ENCODE measurements around the gene SFXN5. TPM values are rescaled to one million over a fixed set of nuclear protein-coding genes. Genes with fewer than 3 reads are reported as not detected.

Gene SFXN5
- total and polyA plus RNA-seq, 11 donors: 6.0 to 12.5 (median 8.7) TPM

- Histone ChIP-seq H3K4me3 (no peak overlapping the region), H3K27ac (no peak overlapping the region), H3K9me3 (no peaks in the 10 kb centered on the region), H3K27me3 (no peaks in the 10 kb centered on the region), H3K36me3 (no peaks in the 10 kb centered on the region), H3K4me1 (peaks cover 0 to 64% (median 44%) of the 10 kb centered on the region in 12 donors)
- TF ChIP-seq POLR2A (IDR thresholded peaks at IDR 0.05) (no peak), CTCF (IDR thresholded peaks at IDR 0.05) (no peak)
- intact Hi-C loops (cut with DNase I): no loop called here
- ATAC-seq (peak in 2 of 4 donors; percentile 33 to 34), DNase-seq (no peak)
- WGBS, 4 donors: 71 to 90% (median 83%) methylated on average over 3 of the region's 3 CpGs
These were observed 33.4 kb upstream of the SFXN5 start for GRCh38 chr2:73104933-73105332.

- no peak overlapping the region for H3K27ac ChIP-seq
- no peaks in the 10 kb centered on the region for H3K9me3 ChIP-seq
- peaks cover 0 to 47% (median 32%) of the 10 kb centered on the region in 12 donors for H3K4me1 ChIP-seq
- TF ChIP-seq POLR2A (IDR thresholded peaks at IDR 0.05) (no peak), CTCF (IDR thresholded peaks at IDR 0.05) (no peak)
- intact Hi-C loops (cut with DNase I): no loop called here
- no peaks in the 10 kb centered on the region for H3K36me3 ChIP-seq
- no peak overlapping the region for H3K4me3 ChIP-seq
- DNase-seq (peak in 2 of 5 donors; percentile 28 to 38), ATAC-seq (no peak)
- WGBS, 4 donors: 63 to 74% (median 71%) methylated on average over 2 of the region's 2 CpGs
- H3K27me3 ChIP-seq: no peaks in the 10 kb centered on the region
These were observed 31.6 kb upstream of the SFXN5 start for GRCh38 chr2:73103018-73103542.

- Histone ChIP-seq H3K4me3 (no peak overlapping the region), H3K9me3 (no peaks in the 10 kb centered on the region), H3K27me3 (no peaks in the 10 kb centered on the region), H3K36me3 (no peaks in the 10 kb centered on the region), H3K4me1 (peaks cover 0 to 33% (median 19%) of the 10 kb centered on the region in 12 donors), H3K27ac (no peak overlapping the region)
- DNase-seq (peak in 2 of 5 donors; percentile 8 to 27), ATAC-seq (no peak)
- intact Hi-C loops (cut with DNase I): no loop called here
- WGBS, 4 donors: 81 to 85% (median 84%) methylated on average over 12 of the region's 12 CpGs
- TF ChIP-seq POLR2A (IDR thresholded peaks at IDR 0.05) (no peak), CTCF (IDR thresholded peaks at IDR 0.05) (no peak)
These were observed 30.2 kb upstream of the SFXN5 start for GRCh38 chr2:73101626-73102256.

GRCh38 chr2:73100956-73101355 lies 29.4 kb upstream of the SFXN5 start:
- ATAC-seq (no peak), DNase-seq (peak in 1 of 5 donors; percentile 37)
- intact Hi-C loops (cut with DNase I): no loop called here
- Histone ChIP-seq H3K27me3 (no peaks in the 10 kb centered on the region), H3K36me3 (no peaks in the 10 kb centered on the region), H3K4me1 (peaks cover 0 to 31% (median 15%) of the 10 kb centered on the region in 12 donors), H3K9me3 (no peaks in the 10 kb centered on the region), H3K27ac (no peak overlapping the region), H3K4me3 (no peak overlapping the region)
- TF ChIP-seq CTCF (IDR thresholded peaks at IDR 0.05): no peak
- no peak for TF ChIP-seq POLR2A (IDR thresholded peaks at IDR 0.05)
- 93 to 99% (median 97%) methylated on average over 4 of the region's 4 CpGs for WGBS, 4 donors

Measured in heart left ventricle (tissue), 16 donors.